ENCODE data around the gene CASQ2.

- TF ChIP-seq EP300 (IDR thresholded peaks at IDR 0.05): no peak
- TF ChIP-seq POLR2A (IDR thresholded peaks at IDR 0.05): no peak
Measured at GRCh38 chr1:115764541-115764940, 4.0 kb downstream of the CASQ2 start.
